ENCODE data around the gene RPL18A. TPM values are rescaled to one million over a fixed set of nuclear protein-coding genes. Genes with fewer than 3 reads are reported as not detected.

Gene RPL18A
- total RNA-seq, 1 experiment from 2014 or later, result 1,352 TPM

DNA sequence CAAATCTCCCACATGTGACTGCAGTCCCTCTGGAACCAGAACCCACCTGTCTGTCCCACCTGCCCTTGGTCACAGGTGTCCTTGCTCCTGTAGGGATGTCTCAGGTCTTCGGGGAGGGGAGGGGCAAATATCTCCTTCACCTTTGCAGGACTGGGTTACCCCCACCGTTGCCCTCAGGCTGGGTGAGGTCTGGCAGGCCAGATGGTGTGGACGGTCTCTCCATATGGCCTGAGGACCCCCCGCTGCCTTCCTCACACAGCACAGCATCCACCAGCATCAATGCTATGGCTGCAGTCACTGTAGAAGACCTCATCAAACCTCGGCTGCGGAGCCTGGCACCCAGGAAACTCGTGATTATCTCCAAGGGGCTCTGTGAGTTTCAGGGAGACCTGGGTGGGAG, 22.0 kb downstream of the RPL18A start:
- intact Hi-C loops (cut with micrococcal nuclease; ENCODE audit: unreplicated experiment), result no loop called here
- H3K4me3 ChIP-seq (ENCODE audit: low read depth in 2 of 2, low read length in 2 of 2), result no peak overlapping the region
- in situ Hi-C loops (cut with HindIII; ENCODE audit: low pct_unique_long_range_greater_than_20kb, low sequenced_read_pairs), result no loop called here
- POLR2A ChIA-PET, result no interaction called here
- TF ChIP-seq TCF7L2 (IDR thresholded peaks at IDR 0.05; ENCODE audit: low read depth, low read length) (no peak), SIN3A (IDR thresholded peaks at IDR 0.05; ENCODE audit: borderline replicate concordance, insufficient read depth, low read depth, low read length) (no peak), POLR2AphosphoS5 (IDR thresholded peaks at IDR 0.05; ENCODE audit: low read depth, low read length) (no peak), REST (IDR thresholded peaks at IDR 0.05; ENCODE audit: insufficient read depth in 1 of 2, low read depth in 2 of 2, low read length in 1 of 2) (no peak)
- TF ChIP-seq, protein P1, sequence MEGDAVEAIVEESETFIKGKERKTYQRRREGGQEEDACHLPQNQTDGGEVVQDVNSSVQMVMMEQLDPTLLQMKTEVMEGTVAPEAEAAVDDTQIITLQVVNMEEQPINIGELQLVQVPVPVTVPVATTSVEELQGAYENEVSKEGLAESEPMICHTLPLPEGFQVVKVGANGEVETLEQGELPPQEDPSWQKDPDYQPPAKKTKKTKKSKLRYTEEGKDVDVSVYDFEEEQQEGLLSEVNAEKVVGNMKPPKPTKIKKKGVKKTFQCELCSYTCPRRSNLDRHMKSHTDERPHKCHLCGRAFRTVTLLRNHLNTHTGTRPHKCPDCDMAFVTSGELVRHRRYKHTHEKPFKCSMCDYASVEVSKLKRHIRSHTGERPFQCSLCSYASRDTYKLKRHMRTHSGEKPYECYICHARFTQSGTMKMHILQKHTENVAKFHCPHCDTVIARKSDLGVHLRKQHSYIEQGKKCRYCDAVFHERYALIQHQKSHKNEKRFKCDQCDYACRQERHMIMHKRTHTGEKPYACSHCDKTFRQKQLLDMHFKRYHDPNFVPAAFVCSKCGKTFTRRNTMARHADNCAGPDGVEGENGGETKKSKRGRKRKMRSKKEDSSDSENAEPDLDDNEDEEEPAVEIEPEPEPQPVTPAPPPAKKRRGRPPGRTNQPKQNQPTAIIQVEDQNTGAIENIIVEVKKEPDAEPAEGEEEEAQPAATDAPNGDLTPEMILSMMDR (IDR thresholded peaks at IDR 0.05), result no peak
- H3K27ac ChIP-seq (ENCODE audit: low read length), result no peak overlapping the region
- BruUV-seq (replicated peaks), result no TSS peak
- H3K36me3 ChIP-seq (ENCODE audit: control insufficient read depth, insufficient read depth, low read length), result no peaks in the 10 kb centered on the region
- DNase-seq (ENCODE audit: low read depth, low spot score) (no peak), ATAC-seq (no peak)
- no peaks in the 10 kb centered on the region for H3K4me1 ChIP-seq (ENCODE audit: control insufficient read depth, insufficient read depth, low read length)
- H3K9me3 ChIP-seq (ENCODE audit: control insufficient read depth, insufficient read depth, low read depth, low read length), result no peaks in the 10 kb centered on the region
- CTCF ChIA-PET, result no interaction called here
- H3K27me3 ChIP-seq (ENCODE audit: control insufficient read depth, insufficient read depth, low read length), result no peaks in the 10 kb centered on the region

GRCh38 chr19:17883627-17884410, 24.1 kb downstream of the RPL18A start:
- in situ Hi-C loops (cut with HindIII; ENCODE audit: low pct_unique_long_range_greater_than_20kb, low sequenced_read_pairs) (no loop called here), intact Hi-C loops (cut with micrococcal nuclease; ENCODE audit: unreplicated experiment) (no loop called here)
- POLR2A ChIA-PET, result no interaction called here
- CTCF ChIA-PET, result interaction anchor here (0.6 kb wide), 1 partner anchor 14 kb away, joined by 13 read pairs; no protein-coding TSS in a partner anchor
- Histone ChIP-seq H3K9me3 (ENCODE audit: control insufficient read depth, insufficient read depth, low read depth, low read length) (no peaks in the 10 kb centered on the region), H3K27me3 (ENCODE audit: control insufficient read depth, insufficient read depth, low read length) (no peaks in the 10 kb centered on the region), H3K4me3 (ENCODE audit: low read depth in 2 of 2, low read length in 2 of 2) (no peak overlapping the region), H3K27ac (ENCODE audit: low read length) (no peak overlapping the region), H3K4me1 (ENCODE audit: control insufficient read depth, insufficient read depth, low read length) (no peaks in the 10 kb centered on the region), H3K36me3 (ENCODE audit: control insufficient read depth, insufficient read depth, low read length) (no peaks in the 10 kb centered on the region)
- DNase-seq (ENCODE audit: low read depth, low spot score) (no peak), ATAC-seq (peak; percentile 34; the same call in 1 of the 2 replicates)
- no peak for TF ChIP-seq REST (IDR thresholded peaks at IDR 0.05; ENCODE audit: insufficient read depth in 1 of 2, low read depth in 2 of 2, low read length in 1 of 2)
- no peak for TF ChIP-seq POLR2AphosphoS5 (IDR thresholded peaks at IDR 0.05; ENCODE audit: low read depth, low read length)
- TF ChIP-seq TCF7L2 (IDR thresholded peaks at IDR 0.05; ENCODE audit: low read depth, low read length), result no peak
- no TSS peak for BruUV-seq (replicated peaks)

Data from Panc1 (cell line).